ENCODE measurements around the gene VGLL4. TPM values are rescaled to one million over a fixed set of nuclear protein-coding genes. Genes with fewer than 3 reads are reported as not detected.

VGLL4 gene
- total RNA-seq, 6 donors from 2014 or later, result 46.5 to 93.6 (median 60.1) TPM

GRCh38 chr3:11543141-11543947 lies 100.4 kb downstream of the VGLL4 start:
- TF ChIP-seq CTCF (IDR thresholded peaks at IDR 0.05), result no peak
- no peak for TF ChIP-seq POLR2A (IDR thresholded peaks at IDR 0.05)
- no peak for TF ChIP-seq POLR2AphosphoS5 (IDR thresholded peaks at IDR 0.05)
- no peak for TF ChIP-seq EP300 (IDR thresholded peaks at IDR 0.05)

GRCh38 chr3:11542551-11542950 lies 101.2 kb downstream of the VGLL4 start:
- Histone ChIP-seq H3K9me3 (peaks cover 0 to 12% (median 0%) of the 10 kb centered on the region in 4 donors), H3K4me1 (peaks cover 0 to 20% (median 10%) of the 10 kb centered on the region in 4 donors), H3K27me3 (no peaks in the 10 kb centered on the region), H3K4me3 (no peak overlapping the region), H3K36me3 (no peaks in the 10 kb centered on the region), H3K27ac (no peak overlapping the region)
- no peak for DNase-seq
- TF ChIP-seq POLR2AphosphoS5 (IDR thresholded peaks at IDR 0.05), result no peak
- TF ChIP-seq EP300 (IDR thresholded peaks at IDR 0.05), result no peak
- TF ChIP-seq CTCF (IDR thresholded peaks at IDR 0.05), result no peak
- TF ChIP-seq POLR2A (IDR thresholded peaks at IDR 0.05), result no peak
- no peak for ATAC-seq (ENCODE audit: low FRiP score in 2 of 2)
- 87 to 92% methylated on average over 7 of the region's 7 CpGs for WGBS, 2 donors

More at GRCh38 chr3:11543141-11543947, 100.4 kb downstream of the VGLL4 start:
- H3K27me3 ChIP-seq, result no peaks in the 10 kb centered on the region
- no peaks in the 10 kb centered on the region for H3K36me3 ChIP-seq
- ATAC-seq (ENCODE audit: low FRiP score in 2 of 2), result no peak
- peaks cover 0 to 12% (median 0%) of the 10 kb centered on the region in 4 donors for H3K9me3 ChIP-seq
- H3K27ac ChIP-seq, result no peak overlapping the region
- no peak overlapping the region for H3K4me3 ChIP-seq
- WGBS, 2 donors, result 82 to 97% methylated on average over 18 to 19 of the region's 19 CpGs
- H3K4me1 ChIP-seq, result peaks cover 0 to 21% (median 10%) of the 10 kb centered on the region in 4 donors
- DNase-seq, result no peak

GRCh38 chr3:11541321-11542303 lies 102.1 kb downstream of the VGLL4 start:
- ATAC-seq (ENCODE audit: low FRiP score in 2 of 2), result no peak
- H3K27ac ChIP-seq, result no peak overlapping the region
- no peak overlapping the region for H3K4me3 ChIP-seq
- peaks cover 0 to 12% (median 0%) of the 10 kb centered on the region in 4 donors for H3K9me3 ChIP-seq
- no peak for TF ChIP-seq POLR2AphosphoS5 (IDR thresholded peaks at IDR 0.05)
- TF ChIP-seq POLR2A (IDR thresholded peaks at IDR 0.05), result no peak
- TF ChIP-seq CTCF (IDR thresholded peaks at IDR 0.05), result no peak
- no peak for TF ChIP-seq EP300 (IDR thresholded peaks at IDR 0.05)
- 66 to 72% methylated on average over 15 to 16 of the region's 16 CpGs for WGBS, 2 donors
- H3K4me1 ChIP-seq, result peaks cover 0 to 20% (median 10%) of the 10 kb centered on the region in 4 donors
- no peaks in the 10 kb centered on the region for H3K27me3 ChIP-seq
- no peaks in the 10 kb centered on the region for H3K36me3 ChIP-seq
- no peak for DNase-seq

DNA sequence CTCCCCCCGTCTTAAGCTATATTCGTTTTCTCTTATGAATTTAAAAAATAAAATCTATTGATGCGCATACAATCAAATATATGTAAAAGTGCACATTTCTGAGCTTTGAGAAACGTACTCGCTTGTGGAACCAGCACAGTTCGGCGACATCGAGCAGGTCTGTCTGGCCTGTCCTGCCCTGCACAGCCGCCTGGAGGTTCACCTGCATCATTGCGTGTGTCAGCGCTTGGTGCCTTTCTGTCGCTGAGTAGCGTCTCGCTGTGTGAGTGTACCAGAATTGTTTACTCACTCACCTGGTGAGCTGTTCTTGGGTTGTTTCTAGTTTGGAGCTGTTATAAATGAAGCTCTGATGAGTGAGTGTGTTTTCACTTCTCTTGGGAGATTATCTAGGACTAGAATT lies 104.0 kb downstream of the VGLL4 start:
- ATAC-seq (ENCODE audit: low FRiP score in 2 of 2) (no peak), DNase-seq (no peak)
- 96% methylated on average over 14 of the region's 14 CpGs for WGBS, 2 donors
- H3K27me3 ChIP-seq, result no peaks in the 10 kb centered on the region
- no peak overlapping the region for H3K4me3 ChIP-seq
- no peak overlapping the region for H3K27ac ChIP-seq
- H3K4me1 ChIP-seq, result peaks cover 0 to 9% (median 6%) of the 10 kb centered on the region in 4 donors
- no peaks in the 10 kb centered on the region for H3K36me3 ChIP-seq
- TF ChIP-seq EP300 (IDR thresholded peaks at IDR 0.05), result no peak
- TF ChIP-seq CTCF (IDR thresholded peaks at IDR 0.05), result no peak
- no peak for TF ChIP-seq POLR2AphosphoS5 (IDR thresholded peaks at IDR 0.05)
- no peak for TF ChIP-seq POLR2A (IDR thresholded peaks at IDR 0.05)
- peaks cover 0 to 12% (median 0%) of the 10 kb centered on the region in 4 donors for H3K9me3 ChIP-seq
